KG1 (cell line): ENCODE data around the gene RSU1.

ENCODE experiments used
- DNase-seq: peaks from one replicate; lab custom pipeline; 2025; lab: John Stamatoyannopoulos, UW

Gene RSU1

DNA sequence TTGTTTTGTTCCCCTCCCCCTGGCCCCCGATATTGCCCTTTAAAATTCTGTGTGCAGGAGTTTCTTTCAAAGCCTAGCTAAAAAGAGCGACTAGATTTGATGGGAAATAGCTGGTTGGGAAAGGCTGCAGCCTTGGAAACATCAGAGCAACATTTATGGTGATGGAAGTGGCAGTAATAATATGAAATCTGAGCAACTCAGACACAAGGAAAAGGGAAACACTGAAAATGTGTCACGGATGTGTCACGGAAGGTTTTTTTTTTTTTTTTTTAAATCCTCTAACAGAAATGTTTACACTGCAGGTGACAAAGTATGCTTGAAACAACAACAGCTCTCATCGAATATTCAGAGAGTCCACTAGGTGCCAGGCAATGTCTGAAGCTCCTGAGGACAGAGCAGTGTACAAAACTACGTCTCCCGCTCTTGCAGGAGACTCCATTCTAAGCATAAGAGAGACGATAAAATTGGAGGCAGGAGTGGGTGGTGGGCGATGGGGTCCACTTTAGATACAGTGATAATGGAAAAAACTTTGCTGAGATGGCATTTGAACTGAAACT lies 143.0 kb downstream of the RSU1 start:
- no peak for DNase-seq

- DNase-seq = no peak
Measured at GRCh38 chr10:16673443-16673842, 143.8 kb downstream of the RSU1 start.

DNA sequence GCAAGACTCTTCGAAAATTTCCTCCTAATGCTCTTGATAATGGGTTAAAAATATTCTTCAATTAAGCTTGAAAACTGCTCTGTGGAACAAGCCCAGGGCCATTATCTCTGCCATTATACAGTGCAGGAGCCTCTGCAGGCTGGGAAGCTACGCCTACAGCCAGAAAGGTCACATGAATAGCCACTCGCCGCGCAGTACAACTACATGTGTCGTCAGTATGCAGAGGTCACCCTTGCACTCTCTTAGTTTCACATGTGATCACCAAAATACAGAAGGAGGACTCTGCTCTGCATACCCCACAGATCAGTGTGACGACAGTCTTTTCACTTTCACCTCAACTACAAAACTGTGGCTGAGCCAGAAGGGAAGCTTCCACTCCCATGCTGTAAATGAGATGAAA lies 153.8 kb downstream of the RSU1 start:
- no peak for DNase-seq

DNA sequence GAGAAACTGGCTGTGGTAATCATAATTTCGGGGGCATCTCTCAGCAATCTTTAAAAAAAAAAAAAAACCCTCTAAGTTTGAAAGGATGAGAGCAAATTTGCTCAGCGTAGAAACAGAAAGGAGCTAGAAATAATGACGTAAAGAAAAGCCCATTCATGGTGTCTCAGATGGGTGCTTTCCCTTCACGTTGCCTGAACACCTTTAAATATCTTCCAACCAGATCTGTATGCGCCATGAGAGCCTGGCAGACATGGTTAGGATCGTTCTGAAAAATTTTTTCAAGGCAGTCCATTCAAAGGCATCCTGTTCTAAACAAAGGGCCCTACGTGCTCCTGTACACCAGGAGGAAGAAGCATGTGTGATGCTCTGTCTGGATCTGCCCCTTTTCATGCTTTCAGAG lies 154.3 kb downstream of the RSU1 start:
- no peak for DNase-seq

GRCh38 chr10:16656895-16657294 lies 160.3 kb downstream of the RSU1 start:
- DNase-seq = no peak

DNA sequence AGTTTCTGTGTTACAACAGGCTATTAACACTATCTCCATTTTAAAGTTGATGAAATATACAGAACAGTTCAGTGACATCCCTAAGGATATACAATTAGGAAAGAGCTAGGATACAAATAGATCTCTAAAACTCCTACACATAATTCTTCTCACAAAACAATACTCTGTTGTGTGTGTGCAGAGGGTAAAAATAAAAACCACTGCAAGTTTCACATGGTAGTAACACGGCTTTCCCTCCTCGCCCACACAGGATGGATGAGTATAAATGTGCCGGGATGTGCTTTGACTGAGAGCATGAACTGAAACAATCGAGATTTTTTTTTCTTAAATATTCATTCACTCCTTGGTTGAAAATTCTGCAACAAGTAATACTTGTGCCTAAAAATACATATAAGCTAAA lies 164.0 kb downstream of the RSU1 start:
- no peak for DNase-seq

DNA sequence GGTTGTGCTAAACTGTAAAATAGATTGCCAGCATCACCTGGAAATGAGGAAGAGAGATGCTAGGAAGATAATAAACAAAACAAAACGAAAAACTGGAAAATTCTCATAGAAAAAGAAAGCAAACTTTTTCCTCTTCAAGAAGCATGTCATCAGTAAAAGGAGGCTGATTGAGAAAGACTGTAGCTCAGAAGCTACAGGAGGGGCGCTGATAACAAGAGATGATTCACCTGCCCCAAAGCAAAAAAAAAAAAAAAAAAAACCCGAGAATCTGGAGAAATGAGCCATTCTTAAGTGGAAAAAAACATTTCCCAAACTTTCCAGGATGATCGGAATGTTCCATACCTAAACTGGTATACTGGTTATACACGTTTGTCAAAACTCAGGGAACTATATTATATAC lies 165.1 kb downstream of the RSU1 start:
- DNase-seq = no peak

- no peak for DNase-seq
Measured at GRCh38 chr10:16649757-16650156, 167.5 kb downstream of the RSU1 start.

DNA sequence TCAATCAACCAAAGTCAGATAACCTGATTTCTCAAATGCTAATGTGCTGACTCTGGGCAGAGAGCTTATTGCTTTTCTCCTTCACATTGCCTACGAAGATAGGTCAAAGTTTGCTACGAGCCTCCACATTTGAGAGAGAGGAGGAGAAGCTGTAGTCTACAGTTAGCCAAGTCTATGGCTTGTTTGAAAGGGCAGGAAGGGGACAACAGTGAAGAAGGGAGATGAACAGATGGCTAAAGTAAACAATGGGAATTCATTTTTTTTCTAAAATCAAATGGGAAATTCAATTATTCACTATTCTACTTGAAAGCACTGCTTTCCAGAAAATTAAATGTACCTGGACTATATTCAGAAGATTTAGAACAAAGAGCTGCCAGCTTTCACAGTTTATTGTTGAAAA lies 168.9 kb downstream of the RSU1 start:
- no peak for DNase-seq

- no peak for DNase-seq
Measured at GRCh38 chr10:16646181-16647059, 170.8 kb downstream of the RSU1 start.

GRCh38 chr10:16644146-16644545 lies 173.1 kb downstream of the RSU1 start:
- no peak for DNase-seq

DNA sequence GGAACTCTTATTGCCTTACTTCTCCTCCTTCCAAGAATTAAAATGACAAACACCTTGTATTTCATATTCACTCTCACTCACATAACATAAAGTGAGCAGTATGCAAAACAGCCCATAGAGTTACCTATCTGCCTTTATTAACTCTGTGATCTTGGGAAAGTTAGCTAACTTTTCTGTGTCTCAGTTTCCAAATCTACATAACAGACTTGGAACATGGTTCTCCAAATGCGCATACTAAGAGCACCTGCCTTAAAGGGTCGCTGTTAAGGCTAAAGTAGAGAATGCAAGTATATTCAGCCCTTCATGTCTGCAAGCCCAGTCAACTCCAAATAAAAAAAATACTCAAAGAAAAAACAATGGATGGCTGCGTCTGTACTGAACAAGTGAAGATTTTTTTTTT lies 173.7 kb downstream of the RSU1 start:
- DNase-seq = no peak

GRCh38 chr10:16640153-16640552 lies 177.1 kb downstream of the RSU1 start:
- no peak for DNase-seq

DNA sequence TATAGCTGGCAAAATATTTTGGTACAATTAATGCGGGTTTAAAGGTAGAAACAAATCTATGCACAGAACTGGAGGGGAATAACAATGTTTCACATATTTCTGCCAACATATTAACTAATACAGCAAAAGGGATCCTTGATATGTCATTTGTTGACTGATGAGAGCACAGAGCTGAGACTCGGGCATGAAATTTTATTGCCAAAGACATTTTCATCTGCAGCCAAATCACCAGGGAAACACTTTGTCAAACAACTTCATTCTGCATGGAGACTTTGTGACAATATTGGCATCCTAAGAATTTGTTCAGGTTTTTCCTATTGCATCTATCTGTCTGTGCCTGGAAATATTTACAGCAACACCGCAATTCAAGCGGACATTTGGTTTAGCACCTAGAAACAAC lies 177.8 kb downstream of the RSU1 start:
- DNase-seq = no peak

- no peak for DNase-seq
Measured at GRCh38 chr10:16632996-16633395, 184.2 kb downstream of the RSU1 start.

- DNase-seq = no peak
Measured at GRCh38 chr10:16626697-16627096, 190.5 kb downstream of the RSU1 start.

GRCh38 chr10:16612981-16613355 lies 204.3 kb downstream of the RSU1 start:
- no peak for DNase-seq

DNA sequence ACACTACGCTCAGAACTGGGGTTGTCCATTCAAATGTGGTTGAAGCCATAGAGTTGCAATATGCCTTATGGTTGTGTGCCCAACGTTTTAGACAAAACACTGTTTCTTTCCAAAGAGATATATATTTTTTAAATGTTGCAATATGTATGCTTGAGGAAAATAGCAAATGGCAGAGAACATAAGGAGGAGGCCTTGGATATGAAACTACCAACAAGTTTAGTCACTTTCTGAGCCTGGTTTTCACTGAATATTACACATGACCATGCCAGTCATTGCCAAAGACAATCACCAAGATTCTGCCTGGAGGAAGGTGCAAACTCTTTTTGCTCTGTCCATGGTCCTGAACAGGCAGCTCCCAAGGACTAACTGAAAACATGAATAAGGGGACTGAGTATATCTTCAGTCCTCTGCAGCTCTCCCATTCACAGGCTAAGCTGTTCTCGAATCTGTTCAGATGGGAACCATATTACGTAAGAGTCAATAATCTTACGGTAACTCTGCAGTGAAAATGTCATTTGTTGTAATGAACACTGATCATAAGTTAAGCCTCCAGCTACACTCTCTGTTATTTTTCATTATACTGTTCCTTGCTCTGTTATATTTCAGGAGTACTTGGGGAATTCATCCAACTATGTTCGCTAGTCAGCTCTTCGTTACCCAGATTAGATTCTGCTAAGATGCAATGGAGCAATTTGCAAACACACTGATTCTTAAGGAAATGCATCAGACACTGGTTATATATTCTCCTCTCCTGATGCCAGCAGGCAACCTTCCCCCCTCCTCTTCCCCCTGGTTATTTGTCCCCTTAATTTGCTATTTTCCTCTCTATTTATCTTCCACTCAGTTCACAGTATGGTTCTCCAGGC lies 204.9 kb downstream of the RSU1 start:
- no peak for DNase-seq

DNA sequence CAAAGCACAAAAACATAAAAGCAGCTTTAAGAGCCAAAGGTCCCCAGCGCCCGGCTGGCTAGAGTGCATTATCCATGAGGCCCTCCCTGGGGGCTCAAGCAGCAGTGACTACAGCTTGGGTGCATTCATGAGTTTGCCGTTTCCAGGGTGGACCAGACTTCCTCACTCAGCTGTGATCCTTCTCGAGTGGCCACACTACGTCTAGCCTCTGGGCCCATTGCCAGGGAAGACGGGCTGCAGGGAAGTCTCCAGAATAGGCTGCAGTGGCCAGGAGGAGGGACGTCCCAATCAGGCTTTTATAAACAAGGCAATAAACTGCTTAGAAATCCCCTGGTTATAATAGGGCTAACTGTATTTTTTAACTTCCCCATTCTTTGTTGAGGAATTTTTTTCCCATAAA lies 206.2 kb downstream of the RSU1 start:
- no peak for DNase-seq

DNA sequence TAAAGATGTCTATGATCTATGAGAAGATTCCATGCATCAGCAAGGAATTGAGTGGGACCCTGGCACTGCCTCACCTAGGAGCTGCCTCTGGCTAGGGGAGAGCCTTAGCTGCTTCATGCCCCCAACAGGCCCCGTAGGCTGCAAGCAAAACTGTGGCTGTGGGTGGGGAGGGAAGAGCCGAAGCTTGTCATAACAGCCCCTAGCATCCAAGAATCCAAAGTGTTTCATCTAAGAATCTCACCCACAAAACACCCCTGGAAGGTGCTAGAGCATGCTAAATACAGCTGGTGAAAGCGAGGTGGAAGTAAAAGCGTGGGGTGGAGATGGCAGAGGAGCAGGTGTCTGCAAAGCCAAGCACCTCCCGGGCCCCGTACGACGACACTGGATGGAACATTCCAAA lies 208.0 kb downstream of the RSU1 start:
- no peak for DNase-seq

- DNase-seq = no peak
Measured at GRCh38 chr10:16606923-16607322, 210.3 kb downstream of the RSU1 start.

DNA sequence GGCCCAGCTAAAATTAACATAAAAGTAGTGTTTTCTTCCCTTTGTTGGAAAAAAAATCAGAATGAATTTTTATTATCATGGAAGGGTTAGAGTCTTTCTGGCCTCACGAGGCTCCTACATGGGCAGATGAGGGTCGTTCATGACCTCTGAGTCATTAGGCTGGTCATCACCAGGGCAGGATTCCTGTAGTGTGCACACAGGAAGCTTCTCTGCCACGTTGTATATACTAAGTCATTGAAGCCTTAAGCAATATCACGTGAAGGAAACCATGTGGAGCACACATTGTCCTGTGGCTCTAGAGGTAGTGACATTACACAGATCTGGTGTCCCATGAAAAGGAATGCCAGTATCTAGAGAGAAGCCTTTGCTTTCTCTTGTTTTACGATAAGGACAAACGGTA lies 210.8 kb downstream of the RSU1 start:
- DNase-seq = no peak

- no peak for DNase-seq
Measured at GRCh38 chr10:16603308-16603707, 213.9 kb downstream of the RSU1 start.
